A549 (cell line): ENCODE results near the gene PITPNC1. TPM values are rescaled to one million over a fixed set of nuclear protein-coding genes. Genes with fewer than 3 reads are reported as not detected.
A peak's percentile ranks its signal among the peaks of the same experiment; 100 is the strongest.

Source experiments
- ATAC-seq, 2 experiments: fragments of 200-7000 bp in 1 of 2; fragments of >200 bp in 1 of 2; cut with Nextera tagmentation in 1 of 2; cut with Tn5 transposase in 1 of 2; 3 replicates each; pipeline versions ENCODE4 v1.8.0 to v1.9.1; 2018 to 2020; ENCODE audit warnings: mild to moderate bottlenecking in 1 of 2, moderate library complexity in 1 of 2
- CTCF ChIA-PET: fragments of 300-600 bp; sonication (Branson Sonifier 250); formaldehyde crosslinking; extraction: SDS; loops from one replicate; lab custom pipeline; 2021; ENCODE audit warnings: antibody characterized with exemption, inconsistent platforms; lab: Yijun Ruan, JAX
- POLR2A ChIA-PET: fragments of 350-600 bp; formaldehyde crosslinking; extraction: SDS; loops from one replicate; lab custom pipeline; 2021; ENCODE audit warnings: antibody characterized with exemption, inconsistent platforms; lab: Yijun Ruan, JAX
- DNase-seq, 2 experiments: peaks; one replicate each; pipeline versions ENCODE4 v3.0.0 to v3.0.0-alpha.2; 2011 to 2016; ENCODE audit warnings: low read depth in 1 of 2, low spot score in 1 of 2
- FAIRE-seq: peaks from 2 replicates; lab custom pipeline; 2011; peaks lifted over from hg19 to GRCh38; lab: Jason Lieb, UNC
- H3K27ac ChIP-seq, 2 experiments: fragments of >200 bp; sonication (Bioruptor Twin); formaldehyde crosslinking; 3 replicates each; pipeline ENCODE4 v1.5.1; 2016 to 2017
- H3K4me1 ChIP-seq: fragments of >200 bp; sonication (Bioruptor Twin); formaldehyde crosslinking; 3 replicates; pipeline ENCODE4 v1.6.1; 2016
- H3K4me2 ChIP-seq: fragments of >200 bp; sonication (Bioruptor Twin); formaldehyde crosslinking; 3 replicates; pipeline ENCODE4 v1.6.1; 2016
- H3K4me3 ChIP-seq: fragments of >200 bp; sonication (Bioruptor Twin); formaldehyde crosslinking; 3 replicates; pipeline ENCODE4 v1.5.1; 2016
- H3K9me3 ChIP-seq: fragments of >200 bp; sonication (Bioruptor Twin); formaldehyde crosslinking; 3 replicates; pipeline ENCODE4 v1.6.1; 2016
- ATOH8 ChIP-seq: fragments of 250-450 bp; sonication (Bioruptor Pico); IDR thresholded peaks from 2 replicates; pipeline ENCODE4 v1.5.0; 2020; ENCODE audit warnings: low read depth, mild to moderate bottlenecking, moderate library complexity
- BCL3 ChIP-seq: fragments of >200 bp; sonication (Bioruptor Twin); formaldehyde crosslinking; IDR thresholded peaks from 3 replicates; pipeline ENCODE4 v1.6.1; 2016
- BHLHE40 ChIP-seq: IDR thresholded peaks from 2 replicates; pipeline ENCODE4 v1.6.1; 2012; ENCODE audit warnings: low read depth, low read length, inconsistent platforms
- CHD2 ChIP-seq: fragments of 150-350 bp; IDR thresholded peaks from 2 replicates; pipeline ENCODE4 v1.6.1; 2014; ENCODE audit warnings: low read length; ENCODE audit not compliant: partially characterized antibody
- ELK1 ChIP-seq: fragments of 150-350 bp; IDR thresholded peaks from 2 replicates; pipeline ENCODE4 v1.6.1; 2014; ENCODE audit warnings: low read depth, mild to moderate bottlenecking, low read length
- FOSL2 ChIP-seq, 2 experiments: fragments of 450-650 bp in 1 of 2; fragments of >200 bp in 1 of 2; sonication (Bioruptor Twin) in 1 of 2; formaldehyde crosslinking; IDR thresholded peaks; 2 replicates each; pipeline versions ENCODE4 v1.5.0 to v1.6.1; 2016 to 2020; ENCODE audit warnings: mild to moderate bottlenecking in 1 of 2, moderate library complexity in 1 of 2
- FOXS1 ChIP-seq: fragments of 250-450 bp; sonication (Bioruptor Pico); IDR thresholded peaks from 2 replicates; pipeline ENCODE4 v1.5.0; 2020; ENCODE audit warnings: mild to moderate bottlenecking, moderate library complexity
- GATA3 ChIP-seq: IDR thresholded peaks from 2 replicates; pipeline ENCODE4 v1.6.1; 2012; ENCODE audit warnings: borderline replicate concordance
- HDAC2 ChIP-seq: fragments of 200-600 bp; sonication (generic); IDR thresholded peaks from 2 replicates; pipeline ENCODE4 v1.6.1; 2016
- HES2 ChIP-seq: fragments of >200 bp; sonication (Bioruptor Twin); formaldehyde crosslinking; IDR thresholded peaks from 2 replicates; pipeline ENCODE4 v1.6.1; 2016
- HOXA7 ChIP-seq: fragments of 250-450 bp; sonication (Bioruptor Pico); IDR thresholded peaks from 2 replicates; pipeline ENCODE4 v1.5.0; 2020; ENCODE audit warnings: mild to moderate bottlenecking, moderate library complexity
- KDM1A ChIP-seq: fragments of 200-600 bp; sonication (generic); IDR thresholded peaks from 2 replicates; pipeline ENCODE4 v1.6.1; 2016; ENCODE audit warnings: low read depth, mild to moderate bottlenecking
- MAFK ChIP-seq: fragments of 450-650 bp; IDR thresholded peaks from 2 replicates; pipeline ENCODE4 v1.6.1; 2014; ENCODE audit not compliant: partially characterized antibody
- MAZ ChIP-seq: fragments of 150-350 bp; IDR thresholded peaks from 2 replicates; pipeline ENCODE4 v1.6.1; 2014; ENCODE audit warnings: antibody characterized with exemption, low read depth, low read length, borderline replicate concordance
- MYC ChIP-seq: IDR thresholded peaks from 2 replicates; pipeline ENCODE4 v1.6.1; 2012; ENCODE audit warnings: mild to moderate bottlenecking, inconsistent platforms, low read length, improper control_type of control experiment, borderline replicate concordance
- NPAS2 ChIP-seq: fragments of 250-450 bp; sonication (Bioruptor Pico); IDR thresholded peaks from 2 replicates; pipeline ENCODE4 v1.8.0; 2022; ENCODE audit warnings: mild to moderate bottlenecking, moderate library complexity, borderline replicate concordance
- RCOR1 ChIP-seq: fragments of 150-350 bp; IDR thresholded peaks from 2 replicates; pipeline ENCODE4 v1.6.1; 2014; ENCODE audit warnings: antibody characterized with exemption, low read length, low read depth
- RNF2 ChIP-seq: fragments of 200-600 bp; sonication (generic); IDR thresholded peaks from 2 replicates; pipeline ENCODE4 v1.6.1; 2016; ENCODE audit warnings: low read depth, mild to moderate bottlenecking, antibody characterized with exemption, moderate library complexity, borderline replicate concordance
- SREBF2 ChIP-seq: fragments of 450-650 bp; IDR thresholded peaks from 2 replicates; pipeline ENCODE4 v1.6.1; 2014; ENCODE audit warnings: mild to moderate bottlenecking, moderate library complexity
- ZFP36 ChIP-seq: fragments of 450-650 bp; IDR thresholded peaks from 2 replicates; pipeline ENCODE4 v1.6.1; 2014; ENCODE audit warnings: borderline replicate concordance; ENCODE audit not compliant: partially characterized antibody
- ZSCAN20 ChIP-seq: fragments of 250-450 bp; sonication (Bioruptor Pico); IDR thresholded peaks from 2 replicates; pipeline ENCODE4 v1.8.0; 2022; ENCODE audit warnings: mild to moderate bottlenecking, moderate library complexity
- WGBS: methylation state at CpG from one replicate; pipeline ENCODE4 v1.1.6; 2017; ENCODE audit errors: missing lambda C conversion rate; 5-methylcytosine and 5-hydroxymethylcytosine counted together
- polyA plus RNA-seq, 4 experiments: library from polyadenylated mRNA; depleted of rRNA in 3 of 4; stranded (reverse); fragments of >200 nt; fragmentation: RNase III in 1 of 4; extraction: RNeasy Plus Mini Kit Qiagen cat#74134 plus additional on column Dnase treatment in 1 of 4; gene quantifications; 2 replicates in 3 of 4; 3 replicates in 1 of 4; pipeline ENCODE4 v1.2.3, GENCODE V29; 2011 to 2017

The PITPNC1 gene
- polyA plus RNA-seq, 2 of the 4 experiments (the other 2 are of a cell fraction): 3.7 to 11.2 TPM

GRCh38 chr17:67518876-67519275, 141.8 kb downstream of the PITPNC1 start:
- DNase-seq: no peak
- CTCF ChIA-PET: interaction anchor here (0.6 to 0.7 kb wide), 2 partner anchors 101 to 1023 kb away, joined by 3 to 4 read pairs; no protein-coding TSS in a partner anchor
- no peak for FAIRE-seq
- WGBS: 87% methylated on average over 3 of the region's 3 CpGs
- Histone ChIP-seq H3K27ac (no peak overlapping the region), H3K4me2 (no peak overlapping the region), H3K4me1 (no peaks in the 10 kb centered on the region), H3K4me3 (no peak overlapping the region), H3K9me3 (peaks cover 9% of the 10 kb centered on the region; the same call in 2 of the 3 replicates)
- TF ChIP-seq CHD2: no peak
- TF ChIP-seq HDAC2: no peak
- no peak for TF ChIP-seq KDM1A
- no peak for TF ChIP-seq BHLHE40
- TF ChIP-seq ELK1: no peak
- TF ChIP-seq MAZ: no peak
- no peak for ATAC-seq
- POLR2A ChIA-PET: no interaction called here

- CTCF ChIA-PET: interaction anchor here (0.7 to 1.1 kb wide), 2 partner anchors 45 to 102 kb away, joined by 3 to 4 read pairs; no protein-coding TSS in a partner anchor
- 58% methylated on average over 5 of the region's 5 CpGs for WGBS
- no peak overlapping the region for H3K4me2 ChIP-seq
Measured at GRCh38 chr17:67519801-67520251, 142.7 kb downstream of the PITPNC1 start.

GRCh38 chr17:67520252-67520906, 143.3 kb downstream of the PITPNC1 start:
- FAIRE-seq (no peak), DNase-seq (no peak), ATAC-seq (0 out of 6 replicates have a peak, but pooled peaks of 1 of the 2 experiments have one; percentile 21)
- H3K4me1 ChIP-seq: no peaks in the 10 kb centered on the region
- H3K4me2 ChIP-seq: no peak overlapping the region
- POLR2A ChIA-PET: no interaction called here
- peaks cover 9% of the 10 kb centered on the region; the same call in 2 of the 3 replicates for H3K9me3 ChIP-seq
- CTCF ChIA-PET: interaction anchor here (1.1 to 1.5 kb wide), 3 partner anchors 40 to 134 kb away, joined by 3 to 4 read pairs (median 4); no protein-coding TSS in a partner anchor
- TF ChIP-seq RNF2 (no peak), HOXA7 (CRISPR knock-in tag) (no peak), MYC (no peak), MAFK (no peak), ATOH8 (CRISPR knock-in tag) (no peak), GATA3 (no peak), BHLHE40 (no peak), FOXS1 (CRISPR knock-in tag) (no peak)
- WGBS: 73% methylated on average over 13 of the region's 13 CpGs
- H3K4me3 ChIP-seq: no peak overlapping the region
- no peak overlapping the region for H3K27ac ChIP-seq

More at GRCh38 chr17:67519801-67520251, 142.7 kb downstream of the PITPNC1 start:
- Histone ChIP-seq H3K4me1 (no peaks in the 10 kb centered on the region), H3K9me3 (peaks cover 9% of the 10 kb centered on the region; the same call in 2 of the 3 replicates), H3K27ac (no peak overlapping the region), H3K4me3 (no peak overlapping the region)
- TF ChIP-seq NPAS2 (CRISPR knock-in tag) (no peak), HES2 (no peak), RCOR1 (no peak), ZFP36 (no peak), SREBF2 (no peak), ZSCAN20 (CRISPR knock-in tag) (no peak), BCL3 (no peak), HOXA7 (CRISPR knock-in tag) (no peak), FOSL2 (IDR thresholded peaks at IDR 0.05) (no peak), FOSL2 (CRISPR knock-in tag; IDR thresholded peaks at IDR 0.05) (no peak), MYC (no peak)
- POLR2A ChIA-PET: no interaction called here
- no peak for ATAC-seq
- DNase-seq: no peak
- FAIRE-seq: no peak
